Right lobe of liver (tissue), 4 donors: ENCODE measurements around the gene PRKAG2.

Experiments used
- POLR2A ChIP-seq: fragments of 450-650 bp; IDR thresholded peaks from one replicate; pipeline ENCODE4 v1.6.1; 2017; ENCODE audit warnings: antibody characterized with exemption, mild to moderate bottlenecking
- TF ChIP-seq, protein P1 (sequence below), 4 donors: fragments of 200-600 bp in 3 of 4; fragments of 450-650 bp in 1 of 4; IDR thresholded peaks; one replicate each; pipeline versions ENCODE4 v1.5.1 to v1.8.0; 2016 to 2022; ENCODE audit warnings: antibody characterized with exemption in 4 of 4, mild to moderate bottlenecking in 2 of 4
- donor health status: DM: no; HTN: no; CAD: no.
- donor health status: DM: no; HTN: no; CAD: no.
- donor health status: DM: no; HTN: yes; CAD: no.

DNA sequence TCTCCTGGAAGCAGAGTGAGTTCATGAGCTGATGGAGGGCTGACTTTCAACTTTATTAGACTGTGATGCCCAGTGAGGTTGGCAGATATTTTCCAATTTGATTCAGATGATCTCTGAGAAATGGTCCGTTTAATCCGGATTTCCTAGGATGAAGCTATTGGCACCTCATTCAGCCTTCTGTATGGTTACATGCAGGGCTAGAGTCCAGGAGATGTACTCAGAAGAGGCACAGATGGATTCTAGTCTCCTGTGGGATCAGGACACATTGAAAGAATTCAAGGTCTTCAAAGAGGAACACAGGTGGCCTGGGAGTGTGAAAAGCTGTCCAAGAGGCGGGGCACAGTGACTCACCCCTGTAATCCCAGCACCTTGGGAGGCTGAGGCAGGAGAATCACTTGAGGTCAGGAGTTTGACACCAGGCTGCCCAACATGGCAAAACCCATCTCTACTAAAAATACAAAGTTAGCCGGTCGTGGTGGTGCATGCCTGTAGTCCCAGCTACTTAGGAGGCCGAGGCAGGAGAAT lies 334.2 kb downstream of the PRKAG2 start:
- TF ChIP-seq POLR2A: no peak
- TF ChIP-seq, protein P1, sequence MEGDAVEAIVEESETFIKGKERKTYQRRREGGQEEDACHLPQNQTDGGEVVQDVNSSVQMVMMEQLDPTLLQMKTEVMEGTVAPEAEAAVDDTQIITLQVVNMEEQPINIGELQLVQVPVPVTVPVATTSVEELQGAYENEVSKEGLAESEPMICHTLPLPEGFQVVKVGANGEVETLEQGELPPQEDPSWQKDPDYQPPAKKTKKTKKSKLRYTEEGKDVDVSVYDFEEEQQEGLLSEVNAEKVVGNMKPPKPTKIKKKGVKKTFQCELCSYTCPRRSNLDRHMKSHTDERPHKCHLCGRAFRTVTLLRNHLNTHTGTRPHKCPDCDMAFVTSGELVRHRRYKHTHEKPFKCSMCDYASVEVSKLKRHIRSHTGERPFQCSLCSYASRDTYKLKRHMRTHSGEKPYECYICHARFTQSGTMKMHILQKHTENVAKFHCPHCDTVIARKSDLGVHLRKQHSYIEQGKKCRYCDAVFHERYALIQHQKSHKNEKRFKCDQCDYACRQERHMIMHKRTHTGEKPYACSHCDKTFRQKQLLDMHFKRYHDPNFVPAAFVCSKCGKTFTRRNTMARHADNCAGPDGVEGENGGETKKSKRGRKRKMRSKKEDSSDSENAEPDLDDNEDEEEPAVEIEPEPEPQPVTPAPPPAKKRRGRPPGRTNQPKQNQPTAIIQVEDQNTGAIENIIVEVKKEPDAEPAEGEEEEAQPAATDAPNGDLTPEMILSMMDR (IDR thresholded peaks at IDR 0.05): no peak
